Endometrial microvascular endothelial cells (primary cell): ENCODE results near the gene TMEM178A. TPM values are rescaled to one million over a fixed set of nuclear protein-coding genes. Genes with fewer than 3 reads are reported as not detected.

ENCODE experiments used
- in situ Hi-C: cut with HindIII; loops from 2 replicates; pipeline ENCODE4 v1.10.0; 2017; ENCODE audit warnings: low sequenced_read_pairs, low pct_unique_long_range_greater_than_20kb; ENCODE audit errors: inconsistent ontology term
- total RNA-seq: library from RNA; depleted of rRNA; stranded (reverse); fragments of >200 nt; gene quantifications from one replicate; pipeline ENCODE4 v1.2.3, GENCODE V29; 2015; ENCODE audit errors: inconsistent ontology term

Gene TMEM178A
- total RNA-seq, 1 donor from 2014 or later: not detected

GRCh38 chr2:39728941-39729351 lies 63.2 kb downstream of the TMEM178A start:
- in situ Hi-C loops: no loop called here

- in situ Hi-C loops: no loop called here
Measured at GRCh38 chr2:39730276-39730675, 64.6 kb downstream of the TMEM178A start.

- in situ Hi-C loops: no loop called here
Measured at GRCh38 chr2:39730685-39731302, 65.1 kb downstream of the TMEM178A start.

- in situ Hi-C loops: no loop called here
Measured at GRCh38 chr2:39731546-39731945, 65.8 kb downstream of the TMEM178A start.

- in situ Hi-C loops: no loop called here
Measured at GRCh38 chr2:39732482-39732881, 66.8 kb downstream of the TMEM178A start.

GRCh38 chr2:39733070-39733674 lies 67.5 kb downstream of the TMEM178A start:
- in situ Hi-C loops: no loop called here

- in situ Hi-C loops: no loop called here
Measured at GRCh38 chr2:39734445-39734844, 68.7 kb downstream of the TMEM178A start.

GRCh38 chr2:39735648-39736047 lies 69.9 kb downstream of the TMEM178A start:
- in situ Hi-C loops: no loop called here

GRCh38 chr2:39736640-39737039 lies 70.9 kb downstream of the TMEM178A start:
- in situ Hi-C loops: no loop called here

- in situ Hi-C loops: no loop called here
Measured at GRCh38 chr2:39737661-39738060, 71.9 kb downstream of the TMEM178A start.

- in situ Hi-C loops: no loop called here
Measured at GRCh38 chr2:39738936-39739335, 73.2 kb downstream of the TMEM178A start.

- in situ Hi-C loops: no loop called here
Measured at GRCh38 chr2:39739386-39739785, 73.7 kb downstream of the TMEM178A start.

GRCh38 chr2:39741871-39742270 lies 76.2 kb downstream of the TMEM178A start:
- in situ Hi-C loops: no loop called here

GRCh38 chr2:39743269-39743776 lies 77.6 kb downstream of the TMEM178A start:
- in situ Hi-C loops: no loop called here

GRCh38 chr2:39755466-39755865 lies 89.7 kb downstream of the TMEM178A start:
- in situ Hi-C loops: no loop called here

- in situ Hi-C loops: no loop called here
Measured at GRCh38 chr2:39757156-39757555, 91.4 kb downstream of the TMEM178A start.

- in situ Hi-C loops: no loop called here
Measured at GRCh38 chr2:39762448-39762847, 96.7 kb downstream of the TMEM178A start.
